Bronchial epithelial cell (primary cell): ENCODE results near the gene SSBP3. TPM values are rescaled to one million over a fixed set of nuclear protein-coding genes. Genes with fewer than 3 reads are reported as not detected.
A peak's percentile ranks its signal among the peaks of the same experiment; 100 is the strongest.

ENCODE experiments used
- DNase-seq: peaks from one replicate; pipeline ENCODE4 v3.0.0-alpha.2; 2010; ENCODE audit warnings: low read depth
- FAIRE-seq: peaks from 2 replicates; lab custom pipeline; 2011; peaks lifted over from hg19 to GRCh38; lab: Jason Lieb, UNC
- H3K27me3 ChIP-seq: 2 replicates; pipeline ENCODE4 v1.5.1; 2011; ENCODE audit warnings: low read length; ENCODE audit not compliant: control insufficient read depth, insufficient read depth
- H3K36me3 ChIP-seq: 2 replicates; pipeline ENCODE4 v1.5.1; 2011; ENCODE audit warnings: low read length; ENCODE audit not compliant: control insufficient read depth, insufficient read depth
- H3K4me3 ChIP-seq: 2 replicates; pipeline ENCODE4 v1.5.1; 2011; ENCODE audit warnings: mild to moderate bottlenecking, low read depth, low read length, control low read depth
- CTCF ChIP-seq: IDR thresholded peaks from 2 replicates; pipeline ENCODE4 v1.5.1; 2011; ENCODE audit warnings: mild to moderate bottlenecking, moderate library complexity, low read length, control low read depth, inconsistent platforms; ENCODE audit not compliant: insufficient read depth, severe bottlenecking
- total RNA-seq: library from RNA; depleted of rRNA; stranded (reverse); fragments of >200 nt; gene quantifications from 2 replicates; pipeline ENCODE4 v1.2.1, GENCODE V29; 2014

Gene SSBP3
- total RNA-seq, 1 donor from 2014 or later, result 3.7 TPM

- TF ChIP-seq CTCF, result no peak
Measured at GRCh38 chr1:54272134-54272533, 134.1 kb downstream of the SSBP3 start.

GRCh38 chr1:54271341-54271740 lies 134.9 kb downstream of the SSBP3 start:
- Histone ChIP-seq H3K27me3 (no peaks in the 10 kb centered on the region), H3K36me3 (no peaks in the 10 kb centered on the region), H3K4me3 (no peak overlapping the region)
- DNase-seq (no peak), FAIRE-seq (no peak)
- TF ChIP-seq CTCF, result no peak

More at GRCh38 chr1:54272134-54272533, 134.1 kb downstream of the SSBP3 start:
- Histone ChIP-seq H3K4me3 (no peak overlapping the region), H3K27me3 (no peaks in the 10 kb centered on the region), H3K36me3 (no peaks in the 10 kb centered on the region)
- FAIRE-seq, result no peak
- peak; percentile 65 for DNase-seq

- FAIRE-seq (no peak), DNase-seq (no peak)
- no peak for TF ChIP-seq CTCF
- Histone ChIP-seq H3K36me3 (no peaks in the 10 kb centered on the region), H3K27me3 (no peaks in the 10 kb centered on the region), H3K4me3 (no peak overlapping the region)
Measured at GRCh38 chr1:54270543-54270942, 135.7 kb downstream of the SSBP3 start.

- H3K4me3 ChIP-seq, result no peak overlapping the region
Measured at GRCh38 chr1:54268762-54269297, 137.4 kb downstream of the SSBP3 start.

GRCh38 chr1:54267815-54268761 lies 138.1 kb downstream of the SSBP3 start:
- H3K36me3 ChIP-seq, result no peaks in the 10 kb centered on the region
- H3K27me3 ChIP-seq, result no peaks in the 10 kb centered on the region
- TF ChIP-seq CTCF, result no peak
- no peak for DNase-seq
- no peak for FAIRE-seq
- no peak overlapping the region for H3K4me3 ChIP-seq

More at GRCh38 chr1:54268762-54269297, 137.4 kb downstream of the SSBP3 start:
- FAIRE-seq (peak; percentile 18), DNase-seq (no peak)
- no peak for TF ChIP-seq CTCF
- H3K27me3 ChIP-seq, result no peaks in the 10 kb centered on the region
- no peaks in the 10 kb centered on the region for H3K36me3 ChIP-seq
